IMR-90 (cell line): ENCODE results near the gene ZDHHC14. TPM values are rescaled to one million over a fixed set of nuclear protein-coding genes. Genes with fewer than 3 reads are reported as not detected.

Experiments
- ATAC-seq: fragments of 200-7000 bp; cut with Tn5 transposase; 2 replicates; pipeline ENCODE4 v1.9.1; 2020; ENCODE audit warnings: low read depth, mild to moderate bottlenecking, moderate library complexity
- BruUV-seq: library from RNA; stranded (reverse); fragments of 400-500 nt; replicated peaks from 2 replicates; lab custom pipeline; 2021; lab: Mats Ljungman, UMichigan
- CTCF ChIA-PET: fragments of 300-600 bp; formaldehyde crosslinking; extraction: SDS; loops from one replicate; lab custom pipeline; 2021; ENCODE audit warnings: antibody characterized with exemption; lab: Yijun Ruan, JAX
- POLR2A ChIA-PET: fragments of 300-600 bp; sonication (Branson Sonifier 250); formaldehyde crosslinking; loops from one replicate; lab custom pipeline; 2022; ENCODE audit warnings: antibody characterized with exemption; ENCODE audit not compliant: unreplicated experiment; lab: Charles Lee
- DNase-seq: peaks from one replicate; pipeline ENCODE4 v3.0.0; 2013
- H2AFZ ChIP-seq: replicated peaks from 2 replicates; pipeline ENCODE3; 2013; ENCODE audit warnings: low read length, mild to moderate bottlenecking; ENCODE audit not compliant: poor library complexity
- H2AK5ac ChIP-seq: 2 replicates; pipeline ENCODE4 v1.6.1; 2013; ENCODE audit warnings: low read depth, low read length, inconsistent platforms
- H2AK9ac ChIP-seq: replicated peaks from 2 replicates; pipeline ENCODE3; 2013; ENCODE audit warnings: mild to moderate bottlenecking, low read depth, low read length, moderate library complexity; ENCODE audit not compliant: poor library complexity
- H2BK120ac ChIP-seq: 2 replicates; pipeline ENCODE4 v1.6.1; 2013; ENCODE audit warnings: low read depth, low read length, inconsistent platforms
- H2BK15ac ChIP-seq: 3 replicates; pipeline ENCODE4 v1.6.1; 2013; ENCODE audit warnings: low read depth, low read length, inconsistent platforms
- H2BK20ac ChIP-seq: 2 replicates; pipeline ENCODE4 v1.6.1; 2013; ENCODE audit warnings: low read depth, mild to moderate bottlenecking, inconsistent platforms, low read length, moderate library complexity
- H2BK5ac ChIP-seq: 2 replicates; pipeline ENCODE4 v1.6.1; 2013; ENCODE audit warnings: mild to moderate bottlenecking, low read depth, low read length, inconsistent platforms; ENCODE audit not compliant: poor library complexity, severe bottlenecking
- H3K14ac ChIP-seq: replicated peaks from 2 replicates; pipeline ENCODE4 v1.6.1; 2013; ENCODE audit warnings: low read depth, low read length, inconsistent platforms
- H3K18ac ChIP-seq: 2 replicates; pipeline ENCODE4 v1.6.1; 2013; ENCODE audit warnings: low read depth, low read length, control low read depth
- H3K23ac ChIP-seq: 2 replicates; pipeline ENCODE4 v1.6.1; 2013; ENCODE audit warnings: low read depth, low read length, inconsistent platforms
- H3K27ac ChIP-seq: 2 replicates; pipeline ENCODE4 v1.5.1; 2013; ENCODE audit warnings: mild to moderate bottlenecking, control low read depth, low read length; ENCODE audit not compliant: insufficient read depth
- H3K27me3 ChIP-seq: 2 replicates; pipeline ENCODE4 v1.6.1; 2013; ENCODE audit warnings: low read length; ENCODE audit not compliant: control insufficient read depth, insufficient read depth
- H3K36me3 ChIP-seq: 2 replicates; pipeline ENCODE4 v1.6.1; 2013; ENCODE audit warnings: low read length, mixed read lengths; ENCODE audit not compliant: control insufficient read depth, insufficient read depth
- H3K4ac ChIP-seq: 2 replicates; pipeline ENCODE4 v1.6.1; 2013; ENCODE audit warnings: low read depth, low read length, inconsistent platforms
- H3K4me1 ChIP-seq: 2 replicates; pipeline ENCODE4 v1.6.1; 2013; ENCODE audit warnings: low read length, mixed read lengths; ENCODE audit not compliant: control insufficient read depth, insufficient read depth
- H3K4me2 ChIP-seq: 2 replicates; pipeline ENCODE4 v1.6.1; 2013; ENCODE audit warnings: low read depth, mild to moderate bottlenecking, control low read depth, low read length, moderate library complexity
- H3K4me3 ChIP-seq: 2 replicates; pipeline ENCODE4 v1.5.1; 2013; ENCODE audit warnings: low read depth, mild to moderate bottlenecking, control low read depth, low read length, moderate library complexity; ENCODE audit not compliant: insufficient read depth
- H3K56ac ChIP-seq: 2 replicates; pipeline ENCODE4 v1.6.1; 2013; ENCODE audit warnings: low read length, inconsistent platforms; ENCODE audit not compliant: insufficient read depth; ENCODE audit errors: extremely low read depth
- H3K79me1 ChIP-seq, 2 experiments: 2 replicates each; pipeline ENCODE4 v1.6.1; 2013; ENCODE audit warnings: low read length in 2 of 2, inconsistent platforms in 1 of 2, low read depth in 1 of 2
- H3K9ac ChIP-seq: 2 replicates; pipeline ENCODE4 v1.6.1; 2013; ENCODE audit warnings: low read depth, low read length, control low read depth
- H3K9me1 ChIP-seq: 2 replicates; pipeline ENCODE4 v1.6.1; 2013; ENCODE audit warnings: low read length, inconsistent platforms; ENCODE audit not compliant: insufficient read depth
- H3K9me3 ChIP-seq: 2 replicates; pipeline ENCODE4 v1.6.1; 2013; ENCODE audit warnings: low read length; ENCODE audit not compliant: control insufficient read depth, insufficient read depth
- H4K20me1 ChIP-seq: 2 replicates; pipeline ENCODE4 v1.6.1; 2013; ENCODE audit warnings: low read length, inconsistent platforms; ENCODE audit not compliant: insufficient read depth
- H4K5ac ChIP-seq: 2 replicates; pipeline ENCODE4 v1.6.1; 2013; ENCODE audit warnings: mild to moderate bottlenecking, low read depth, low read length, control low read depth
- H4K8ac ChIP-seq, 2 experiments: 2 replicates each; pipeline ENCODE4 v1.6.1; 2013; ENCODE audit warnings: low read depth in 2 of 2, low read length in 2 of 2, control low read depth in 1 of 2, inconsistent platforms in 1 of 2
- H4K91ac ChIP-seq: 2 replicates; pipeline ENCODE4 v1.6.1; 2013; ENCODE audit warnings: low read depth, low read length, inconsistent platforms; ENCODE audit not compliant: insufficient read depth
- BHLHE40 ChIP-seq: fragments of 150-350 bp; IDR thresholded peaks from 2 replicates; pipeline ENCODE4 v1.6.1; 2016; ENCODE audit warnings: mild to moderate bottlenecking, low read depth, low read length
- CEBPB ChIP-seq: IDR thresholded peaks from 2 replicates; pipeline ENCODE4 v1.6.1; 2012; ENCODE audit warnings: low read depth, low read length, improper control_type of control experiment
- CHD1 ChIP-seq: IDR thresholded peaks from 2 replicates; pipeline ENCODE4 v1.6.1; 2012; ENCODE audit warnings: low read depth, low read length, improper control_type of control experiment
- ELK1 ChIP-seq: fragments of 150-350 bp; IDR thresholded peaks from 2 replicates; pipeline ENCODE4 v1.6.1; 2016; ENCODE audit warnings: low read depth, mild to moderate bottlenecking, low read length, moderate library complexity, borderline replicate concordance
- FOS ChIP-seq: fragments of 150-350 bp; IDR thresholded peaks from 2 replicates; pipeline ENCODE4 v1.6.1; 2016; ENCODE audit warnings: low read depth, low read length
- MAFK ChIP-seq: IDR thresholded peaks from 2 replicates; pipeline ENCODE4 v1.6.1; 2012; ENCODE audit warnings: low read depth, low read length, improper control_type of control experiment
- MAZ ChIP-seq: IDR thresholded peaks from 2 replicates; pipeline ENCODE4 v1.6.1; 2012; ENCODE audit warnings: low read depth, mild to moderate bottlenecking, low read length, improper control_type of control experiment, moderate library complexity, borderline replicate concordance
- MXI1 ChIP-seq: IDR thresholded peaks from 2 replicates; pipeline ENCODE4 v1.6.1; 2012; ENCODE audit warnings: low read depth, mild to moderate bottlenecking, low read length, moderate library complexity, borderline replicate concordance
- NFE2L2 ChIP-seq: fragments of 150-350 bp; IDR thresholded peaks from 2 replicates; pipeline ENCODE4 v1.6.1; 2016; ENCODE audit warnings: low read depth, mild to moderate bottlenecking, low read length
- POLR2A ChIP-seq: IDR thresholded peaks from 2 replicates; pipeline ENCODE4 v1.6.1; 2012; ENCODE audit warnings: mild to moderate bottlenecking, low read depth, low read length
- RAD21 ChIP-seq: IDR thresholded peaks from 2 replicates; pipeline ENCODE4 v1.6.1; 2012; ENCODE audit warnings: low read length, improper control_type of control experiment
- RCOR1 ChIP-seq: IDR thresholded peaks from 2 replicates; pipeline ENCODE4 v1.6.1; 2012; ENCODE audit warnings: mild to moderate bottlenecking, low read length, improper control_type of control experiment; ENCODE audit not compliant: insufficient replicate concordance
- RFX5 ChIP-seq: IDR thresholded peaks from 2 replicates; pipeline ENCODE4 v1.8.0; 2012; ENCODE audit warnings: low read depth, mild to moderate bottlenecking, low read length, moderate library complexity
- SMC3 ChIP-seq: fragments of 150-350 bp; IDR thresholded peaks from 2 replicates; pipeline ENCODE4 v1.6.1; 2016; ENCODE audit warnings: low read depth, mild to moderate bottlenecking, antibody characterized with exemption, low read length, moderate library complexity
- USF2 ChIP-seq: fragments of 150-350 bp; IDR thresholded peaks from 2 replicates; pipeline ENCODE4 v1.6.1; 2017; ENCODE audit warnings: mild to moderate bottlenecking, antibody characterized with exemption, low read length, low read depth
- WGBS, 2 experiments: methylation state at CpG; one replicate each; pipeline versions ENCODE4 v1.1.5 to v1.1.7; 2013; ENCODE audit warnings: missing lambda C conversion rate in 2 of 2; ENCODE audit not compliant: insufficient read length in 1 of 2; ENCODE audit errors: extremely low coverage in 2 of 2; 5-methylcytosine and 5-hydroxymethylcytosine counted together
- dilution Hi-C: fragments of 300-500 bp; cut with HindIII; formaldehyde crosslinking; loops from one replicate; pipeline ENCODE4 v1.14.3; 2018; ENCODE audit warnings: low sequenced_read_pairs; ENCODE audit not compliant: unreplicated experiment
- in situ Hi-C: fragments of 300-500 bp; cut with MboI; formaldehyde crosslinking; loops from 3 replicates; pipeline ENCODE4 v1.14.3; 2019; ENCODE audit warnings: low sequenced_read_pairs, inconsistent platforms, mixed read lengths
- intact Hi-C: fragments of 100-400 bp; cut with micrococcal nuclease; formaldehyde crosslinking; loops from 2 replicates; pipeline ENCODE4 v1.10.0; 2022
- polyA plus RNA-seq, 3 experiments: library from polyadenylated mRNA; depleted of rRNA; stranded (reverse); fragments of >200 nt; gene quantifications; 2 replicates each; pipeline ENCODE4 v1.2.3, GENCODE V29; 2012; ENCODE audit warnings: low replicate concordance in 1 of 3
- total RNA-seq: library from RNA; depleted of rRNA; stranded (reverse); fragments of >200 nt; gene quantifications from 2 replicates; pipeline ENCODE4 v1.2.3, GENCODE V29; 2012

Gene ZDHHC14
- total and polyA plus RNA-seq, 2 of the 4 experiments (the other 2 are of a cell fraction) = 0.90 to 2.0 TPM

- in situ Hi-C loops = no loop called here
- no peak for ATAC-seq
- Histone ChIP-seq H4K5ac (no peak overlapping the region), H3K14ac (no peak overlapping the region), H4K91ac (no peak overlapping the region), H2BK20ac (no peak overlapping the region), H3K9ac (no peak overlapping the region), H2BK5ac (no peak overlapping the region), H2BK15ac (no peak overlapping the region), H3K18ac (no peak overlapping the region), H3K4me1 (no peaks in the 10 kb centered on the region), H3K79me1 (no peaks in the 10 kb centered on the region), H2AFZ (no peak overlapping the region), H3K4me3 (no peak overlapping the region), H3K23ac (no peak overlapping the region), H3K4me2 (no peak overlapping the region), H3K9me3 (peaks cover 8% of the 10 kb centered on the region), H3K4ac (no peak overlapping the region), H2AK5ac (no peak overlapping the region), H2AK9ac (no peak overlapping the region), H4K8ac (no peak overlapping the region), H3K56ac (no peak overlapping the region), H3K9me1 (no peaks in the 10 kb centered on the region), H3K27me3 (no peaks in the 10 kb centered on the region), H2BK120ac (no peak overlapping the region), H3K27ac (no peak overlapping the region), H3K36me3 (no peaks in the 10 kb centered on the region), H4K20me1 (no peaks in the 10 kb centered on the region)
- ChIA-PET CTCF (no interaction called here), POLR2A (no interaction called here)
- DNase-seq = no peak
- dilution Hi-C loops = no loop called here
- 100% methylated on average over 1 of the region's 6 CpGs; no CpG with 5 or more reads in 1 of the 2 experiments for WGBS, 2 experiments
- TF ChIP-seq BHLHE40 = no peak
- TF ChIP-seq MAZ = no peak
- no peak for TF ChIP-seq POLR2A
- no peak for TF ChIP-seq FOS
- TF ChIP-seq CEBPB = no peak
- no peak for TF ChIP-seq ELK1
- no peak for TF ChIP-seq CHD1
- TF ChIP-seq RCOR1 = no peak
- no peak for TF ChIP-seq RFX5
- TF ChIP-seq NFE2L2 = no peak
- no peak for TF ChIP-seq RAD21
- TF ChIP-seq USF2 = no peak
- no peak for TF ChIP-seq MXI1
- TF ChIP-seq MAFK = no peak
- TF ChIP-seq SMC3 = no peak
- intact Hi-C loops = no loop called here
- BruUV-seq = no TSS peak
Observed at GRCh38 chr6:157503018-157503747, 122.2 kb downstream of the ZDHHC14 start.
